KMS-11 (cell line): ENCODE measurements around the gene LSR.

Source experiments
- H2AFZ ChIP-seq: fragments of 200-600 bp; sonication (generic); 2 replicates; pipeline ENCODE4 v1.6.1; 2016; ENCODE audit warnings: antibody characterized with exemption, mixed run types, low read depth
- H3K27ac ChIP-seq: fragments of 200-600 bp; sonication (generic); 2 replicates; pipeline ENCODE4 v1.6.1; 2016; ENCODE audit warnings: mild to moderate bottlenecking, mixed run types
- H3K27me3 ChIP-seq: fragments of 200-600 bp; sonication (generic); 2 replicates; pipeline ENCODE4 v1.6.1; 2017; ENCODE audit warnings: mild to moderate bottlenecking, low read depth, mixed run types, moderate library complexity; ENCODE audit not compliant: insufficient read depth
- H3K36me3 ChIP-seq: fragments of 200-600 bp; sonication (generic); 2 replicates; pipeline ENCODE4 v1.6.1; 2017; ENCODE audit warnings: mild to moderate bottlenecking, mixed run types; ENCODE audit not compliant: insufficient read depth
- H3K4me1 ChIP-seq: fragments of 200-600 bp; sonication (generic); 2 replicates; pipeline ENCODE4 v1.6.1; 2016; ENCODE audit warnings: mild to moderate bottlenecking, low read depth, mixed run types; ENCODE audit not compliant: poor library complexity, severe bottlenecking
- H3K4me2 ChIP-seq: fragments of 200-600 bp; sonication (generic); 2 replicates; pipeline ENCODE4 v1.7.0; 2016; ENCODE audit warnings: mild to moderate bottlenecking, mixed run types
- H3K4me3 ChIP-seq: fragments of 200-600 bp; sonication (generic); IDR thresholded peaks from 2 replicates; pipeline ENCODE4 v1.6.1; 2017; ENCODE audit warnings: low read depth, low read length, mixed read lengths; ENCODE audit not compliant: insufficient read depth
- H3K79me2 ChIP-seq: fragments of 200-600 bp; sonication (generic); 2 replicates; pipeline ENCODE4 v1.6.1; 2016; ENCODE audit warnings: low read depth, mixed run types; ENCODE audit not compliant: insufficient read depth
- H3K9ac ChIP-seq: fragments of 200-600 bp; sonication (generic); 2 replicates; pipeline ENCODE4 v1.6.1; 2016; ENCODE audit warnings: mild to moderate bottlenecking, mixed run types
- H4K20me1 ChIP-seq: fragments of 200-600 bp; sonication (generic); 2 replicates; pipeline ENCODE4 v1.6.1; 2016; ENCODE audit warnings: mild to moderate bottlenecking, mixed run types; ENCODE audit not compliant: insufficient read depth
- CTCF ChIP-seq: fragments of 200-600 bp; sonication (generic); conservative IDR thresholded peaks from 2 replicates; pipeline ENCODE4 v1.6.1; 2017; ENCODE audit warnings: low read depth, mild to moderate bottlenecking, antibody characterized with exemption, low read length, moderate library complexity, mixed read lengths

The LSR gene

GRCh38 chr19:35241417-35241816 lies 7.4 kb upstream of the LSR start:
- H4K20me1 ChIP-seq: no peaks in the 10 kb centered on the region
- no peak overlapping the region for H3K9ac ChIP-seq
- no peak overlapping the region for H2AFZ ChIP-seq
- no peaks in the 10 kb centered on the region for H3K36me3 ChIP-seq
- no peaks in the 10 kb centered on the region for H3K4me1 ChIP-seq
- H3K79me2 ChIP-seq: no peaks in the 10 kb centered on the region
- H3K4me3 ChIP-seq: no peak overlapping the region
- H3K27me3 ChIP-seq: peaks cover under 1% of the 10 kb centered on the region; the same call in 1 of the 2 replicates
- no peak overlapping the region for H3K4me2 ChIP-seq
- no peak for TF ChIP-seq CTCF
- no peak overlapping the region for H3K27ac ChIP-seq

GRCh38 chr19:35246466-35247092 lies 2.2 kb upstream of the LSR start:
- TF ChIP-seq CTCF: no peak
- no peaks in the 10 kb centered on the region for H4K20me1 ChIP-seq
- H3K79me2 ChIP-seq: no peaks in the 10 kb centered on the region
- H3K4me2 ChIP-seq: no peak overlapping the region
- no peak overlapping the region for H3K27ac ChIP-seq
- no peak overlapping the region for H3K4me3 ChIP-seq
- H3K36me3 ChIP-seq: no peaks in the 10 kb centered on the region
- peaks cover 8% of the 10 kb centered on the region for H3K4me1 ChIP-seq
- peaks cover 5% of the 10 kb centered on the region for H3K27me3 ChIP-seq
- no peak overlapping the region for H2AFZ ChIP-seq
- no peak overlapping the region for H3K9ac ChIP-seq

- peak; percentile 54 for TF ChIP-seq CTCF
- H2AFZ ChIP-seq: peak overlapping the region; percentile 85
- peaks cover 8% of the 10 kb centered on the region for H3K4me1 ChIP-seq
- no peaks in the 10 kb centered on the region for H3K79me2 ChIP-seq
- H4K20me1 ChIP-seq: no peaks in the 10 kb centered on the region
- H3K4me2 ChIP-seq: peak overlapping the region; percentile 95
- H3K4me3 ChIP-seq: no peak overlapping the region
- H3K36me3 ChIP-seq: no peaks in the 10 kb centered on the region
- peak overlapping the region; percentile 19; the same call in 1 of the 2 replicates for H3K9ac ChIP-seq
- no peak overlapping the region for H3K27ac ChIP-seq
- peaks cover 5% of the 10 kb centered on the region for H3K27me3 ChIP-seq
Observed at GRCh38 chr19:35247526-35248309, 1.1 kb upstream of the LSR start.

GRCh38 chr19:35249146-35249847 lies 495 bp downstream of the LSR start:
- Histone ChIP-seq H3K27ac (no peak overlapping the region), H2AFZ (peak overlapping the region; percentile 85; the same call in 1 of the 2 replicates), H4K20me1 (no peaks in the 10 kb centered on the region), H3K4me3 (no peak overlapping the region), H3K36me3 (no peaks in the 10 kb centered on the region), H3K9ac (no peak overlapping the region), H3K79me2 (no peaks in the 10 kb centered on the region), H3K4me2 (no peak overlapping the region), H3K4me1 (peaks cover 8% of the 10 kb centered on the region), H3K27me3 (peaks cover 5% of the 10 kb centered on the region)
- TF ChIP-seq CTCF: no peak
